Measurements from ENCODE around the gene COL23A1.

The COL23A1 gene

DNA sequence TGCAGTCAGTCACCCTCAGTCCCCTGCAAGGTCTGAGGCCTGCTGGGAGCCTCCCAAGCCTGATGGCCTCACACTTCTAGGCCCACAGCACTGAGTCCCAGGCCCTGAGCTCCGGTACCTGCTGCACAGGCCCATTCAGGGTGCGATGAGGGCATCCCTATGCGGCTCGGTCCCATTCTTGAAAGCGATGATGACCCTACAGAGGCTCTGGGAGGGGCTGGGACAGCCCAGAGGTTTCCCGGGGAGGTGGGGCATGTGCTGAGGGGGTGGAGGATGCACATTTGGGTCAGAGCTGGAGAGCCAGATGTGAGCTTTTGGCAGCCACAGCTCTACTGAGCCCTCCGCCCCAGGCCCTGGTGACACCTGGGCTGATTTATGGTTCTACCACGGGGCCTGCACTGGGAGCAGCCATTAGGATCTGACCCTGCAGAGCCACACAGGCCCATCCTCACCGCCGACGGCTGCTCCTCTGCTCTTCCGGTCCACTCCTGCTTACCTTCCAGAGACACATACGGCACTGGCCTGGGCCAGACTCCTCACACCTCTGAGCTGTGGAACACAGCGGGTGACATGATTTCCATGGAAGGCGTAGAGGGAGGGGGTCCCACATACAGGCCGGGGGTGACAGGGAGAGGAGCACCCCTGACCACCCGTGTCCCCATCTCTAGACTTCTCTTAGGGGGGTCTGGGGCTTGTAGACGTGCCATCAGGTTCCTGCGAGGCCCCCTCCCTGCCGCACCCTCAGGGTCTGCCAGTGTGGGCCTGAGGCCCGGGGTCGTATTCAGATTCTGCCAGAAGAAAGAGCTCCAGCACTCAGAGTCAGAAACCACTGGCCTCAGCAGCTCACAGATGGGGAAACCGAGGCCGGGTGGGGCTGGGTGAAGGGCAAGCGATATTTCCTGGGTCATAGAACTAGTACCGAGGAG lies 53.4 kb downstream of the COL23A1 start:
- Histone ChIP-seq H3K4me1 (ENCODE audit: control insufficient read depth, low read depth, low read length) (no peaks in the 10 kb centered on the region), H3K27me3 (ENCODE audit: control insufficient read depth, insufficient read depth, low read length) (no peaks in the 10 kb centered on the region), H3K4me3 (ENCODE audit: low read length) (no peak overlapping the region), H3K9me3 (ENCODE audit: control insufficient read depth, low read depth, low read length) (no peaks in the 10 kb centered on the region), H3K36me3 (ENCODE audit: control insufficient read depth, low read depth, low read length) (no peaks in the 10 kb centered on the region), H3K9ac (ENCODE audit: low read length) (no peak overlapping the region), H3K27ac (ENCODE audit: low read length) (no peak overlapping the region)

DNA sequence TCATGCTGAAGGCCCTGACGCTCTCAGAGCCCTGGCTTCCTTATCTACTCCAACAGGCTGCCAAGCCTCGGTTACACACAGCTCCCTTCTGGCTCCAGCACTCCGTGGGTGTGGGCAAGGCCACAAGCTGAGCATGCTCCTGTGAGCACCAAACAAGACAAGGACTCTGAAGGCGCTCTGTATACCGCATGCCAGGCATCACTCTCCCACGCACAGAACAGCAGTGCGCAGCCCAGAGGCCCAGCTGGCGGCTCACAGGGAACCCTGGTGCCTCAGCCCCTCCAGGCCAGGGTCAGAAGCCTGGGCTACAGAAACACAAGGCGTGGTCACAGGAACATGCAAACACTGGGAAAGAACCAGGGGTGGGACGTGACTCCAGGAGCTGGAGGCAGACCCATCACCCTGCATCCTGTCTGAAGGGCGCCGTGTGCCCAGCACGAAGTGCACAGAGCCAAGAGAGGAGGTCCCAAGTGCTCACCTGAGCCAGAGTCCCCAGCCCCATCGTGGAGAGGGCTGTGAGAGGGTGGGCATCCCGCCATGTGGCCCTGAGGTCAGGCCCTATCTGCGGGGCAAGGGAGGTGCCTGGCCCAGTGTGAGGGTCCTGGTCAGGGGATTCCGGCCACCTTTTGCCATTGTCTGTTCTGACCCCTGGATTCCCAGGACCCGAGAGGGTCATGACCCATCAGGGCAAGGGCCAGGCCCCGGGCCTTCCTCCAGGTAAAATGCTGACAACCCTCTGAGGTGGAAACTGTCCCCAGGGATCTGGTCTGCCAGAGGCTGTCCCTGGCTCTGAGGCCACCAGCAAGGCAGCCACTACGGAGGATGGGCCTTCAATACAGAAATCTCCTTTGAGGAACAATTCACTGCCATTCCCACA lies 54.7 kb downstream of the COL23A1 start:
- Histone ChIP-seq H3K9me3 (ENCODE audit: control insufficient read depth, low read depth, low read length) (no peaks in the 10 kb centered on the region), H3K9ac (ENCODE audit: low read length) (no peak overlapping the region), H3K36me3 (ENCODE audit: control insufficient read depth, low read depth, low read length) (no peaks in the 10 kb centered on the region), H3K4me1 (ENCODE audit: control insufficient read depth, low read depth, low read length) (no peaks in the 10 kb centered on the region), H3K27ac (ENCODE audit: low read length) (no peak overlapping the region), H3K27me3 (ENCODE audit: control insufficient read depth, insufficient read depth, low read length) (no peaks in the 10 kb centered on the region), H3K4me3 (ENCODE audit: low read length) (no peak overlapping the region)

DNA sequence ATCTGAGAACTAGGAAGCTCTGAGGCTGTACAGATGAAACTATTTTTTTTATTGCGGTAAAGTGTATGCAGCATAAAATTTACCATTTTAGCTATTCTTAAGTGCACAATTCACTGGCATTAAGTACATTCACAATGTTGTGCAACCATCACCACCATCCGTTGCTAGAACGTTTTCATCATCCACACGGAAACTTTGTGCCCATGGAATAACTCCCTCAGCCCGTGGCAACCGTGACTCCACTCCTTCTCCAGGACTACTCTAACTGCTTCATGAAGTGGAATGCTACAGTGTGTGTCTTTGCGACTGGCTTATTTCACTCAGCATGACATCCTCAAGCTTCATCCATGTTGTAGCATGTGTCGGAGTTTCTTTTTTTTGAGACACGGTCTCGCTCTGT lies 57.1 kb downstream of the COL23A1 start:
- Histone ChIP-seq H3K36me3 (ENCODE audit: control insufficient read depth, low read depth, low read length) (no peaks in the 10 kb centered on the region), H3K9ac (ENCODE audit: low read length) (no peak overlapping the region), H3K4me3 (ENCODE audit: low read length) (no peak overlapping the region), H3K27me3 (ENCODE audit: control insufficient read depth, insufficient read depth, low read length) (no peaks in the 10 kb centered on the region), H3K4me1 (ENCODE audit: control insufficient read depth, low read depth, low read length) (no peaks in the 10 kb centered on the region), H3K27ac (ENCODE audit: low read length) (no peak overlapping the region), H3K9me3 (ENCODE audit: control insufficient read depth, low read depth, low read length) (no peaks in the 10 kb centered on the region)

DNA sequence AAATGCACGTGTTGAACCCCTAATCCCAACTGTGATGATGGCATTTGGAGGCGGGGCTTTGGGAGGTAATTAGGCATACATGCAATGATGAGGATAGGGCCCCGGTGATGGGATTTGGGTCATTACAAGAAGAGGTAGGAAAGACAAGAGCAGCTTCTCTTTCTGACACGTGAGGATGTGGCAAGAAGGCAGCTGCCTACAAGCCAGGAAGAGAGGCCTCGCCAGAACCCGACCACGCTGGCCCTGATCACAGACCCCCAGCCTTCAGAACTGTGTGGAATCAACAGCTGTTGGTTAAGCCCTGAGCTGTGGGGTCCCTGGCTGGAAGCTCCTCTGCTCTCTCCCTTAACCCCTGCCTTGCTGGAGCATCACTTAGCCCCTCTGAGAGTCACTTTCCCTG lies 57.5 kb downstream of the COL23A1 start:
- H3K9me3 ChIP-seq (ENCODE audit: control insufficient read depth, low read depth, low read length) = no peaks in the 10 kb centered on the region
- H3K27me3 ChIP-seq (ENCODE audit: control insufficient read depth, insufficient read depth, low read length) = no peaks in the 10 kb centered on the region
- H3K27ac ChIP-seq (ENCODE audit: low read length) = no peak overlapping the region
- H3K4me3 ChIP-seq (ENCODE audit: low read length) = no peak overlapping the region
- H3K4me1 ChIP-seq (ENCODE audit: control insufficient read depth, low read depth, low read length) = no peaks in the 10 kb centered on the region
- no peaks in the 10 kb centered on the region for H3K36me3 ChIP-seq (ENCODE audit: control insufficient read depth, low read depth, low read length)
- no peak overlapping the region for H3K9ac ChIP-seq (ENCODE audit: low read length)

DNA sequence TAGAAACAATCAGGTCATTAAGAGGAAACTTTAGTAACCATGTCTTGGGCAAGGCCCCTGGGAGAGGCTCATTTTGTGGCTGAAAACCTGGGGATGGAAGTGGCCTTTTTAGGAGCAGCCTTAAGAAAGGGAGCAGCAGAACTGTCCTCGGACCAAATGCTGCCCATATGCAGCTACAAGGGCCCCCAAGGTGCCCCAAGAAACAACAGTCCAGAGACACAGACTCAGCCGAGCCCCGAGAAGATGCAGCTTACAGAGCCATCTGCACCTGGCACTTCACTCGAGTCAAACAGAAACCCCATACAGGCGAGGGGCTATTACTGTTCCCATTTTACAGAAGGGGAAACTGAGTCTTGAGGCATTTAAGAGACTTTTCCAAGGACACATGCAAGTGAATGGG lies 58.0 kb downstream of the COL23A1 start:
- Histone ChIP-seq H3K9ac (ENCODE audit: low read length) (no peak overlapping the region), H3K36me3 (ENCODE audit: control insufficient read depth, low read depth, low read length) (no peaks in the 10 kb centered on the region), H3K4me1 (ENCODE audit: control insufficient read depth, low read depth, low read length) (no peaks in the 10 kb centered on the region), H3K27ac (ENCODE audit: low read length) (no peak overlapping the region), H3K4me3 (ENCODE audit: low read length) (no peak overlapping the region), H3K9me3 (ENCODE audit: control insufficient read depth, low read depth, low read length) (no peaks in the 10 kb centered on the region), H3K27me3 (ENCODE audit: control insufficient read depth, insufficient read depth, low read length) (no peaks in the 10 kb centered on the region)

DNA sequence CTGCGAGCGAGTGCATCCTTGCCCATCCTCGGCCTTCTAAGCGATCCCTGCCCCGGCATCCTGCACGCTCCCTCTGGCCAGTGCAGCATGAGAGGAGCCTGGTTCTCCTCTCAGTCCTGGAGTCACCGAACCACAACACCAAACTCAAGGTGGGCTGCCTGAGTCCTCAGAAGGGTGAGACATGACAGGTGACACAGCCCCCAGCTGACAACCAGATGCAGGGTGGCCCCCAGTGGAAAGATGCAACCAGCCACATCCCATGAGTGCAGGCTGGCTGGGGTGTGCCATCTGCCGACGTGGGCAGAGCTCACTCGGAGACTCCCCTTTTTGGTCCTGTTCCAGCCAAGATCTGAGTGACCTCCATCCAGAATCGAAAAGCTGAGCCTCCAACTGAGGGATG lies 58.4 kb downstream of the COL23A1 start:
- Histone ChIP-seq H3K36me3 (ENCODE audit: control insufficient read depth, low read depth, low read length) (no peaks in the 10 kb centered on the region), H3K27me3 (ENCODE audit: control insufficient read depth, insufficient read depth, low read length) (no peaks in the 10 kb centered on the region), H3K27ac (ENCODE audit: low read length) (no peak overlapping the region), H3K9ac (ENCODE audit: low read length) (no peak overlapping the region), H3K9me3 (ENCODE audit: control insufficient read depth, low read depth, low read length) (no peaks in the 10 kb centered on the region), H3K4me3 (ENCODE audit: low read length) (no peak overlapping the region), H3K4me1 (ENCODE audit: control insufficient read depth, low read depth, low read length) (peaks cover 3% of the 10 kb centered on the region)

DNA sequence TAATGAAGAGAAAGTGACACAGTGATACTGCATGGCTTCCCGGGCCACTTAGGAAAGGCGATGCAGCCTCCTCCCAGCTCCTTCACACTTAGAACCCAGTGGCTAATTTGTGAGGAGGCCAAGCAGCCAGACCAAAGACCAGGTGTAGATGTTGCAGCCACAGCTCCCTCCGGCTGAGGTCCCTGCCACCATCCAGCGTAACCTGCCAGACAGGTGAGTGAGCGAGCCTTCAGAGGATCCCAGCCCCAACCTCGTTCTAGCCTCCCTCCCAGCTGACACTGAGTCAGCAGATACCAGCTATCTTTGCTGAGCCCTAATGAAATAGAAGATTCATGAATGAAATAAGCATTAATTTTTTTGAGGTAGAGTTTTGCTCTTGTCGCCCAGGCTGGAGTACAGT lies 59.7 kb downstream of the COL23A1 start:
- Histone ChIP-seq H3K4me3 (ENCODE audit: low read length) (no peak overlapping the region), H3K9ac (ENCODE audit: low read length) (no peak overlapping the region), H3K9me3 (ENCODE audit: control insufficient read depth, low read depth, low read length) (no peaks in the 10 kb centered on the region), H3K4me1 (ENCODE audit: control insufficient read depth, low read depth, low read length) (peaks cover 15% of the 10 kb centered on the region), H3K27ac (ENCODE audit: low read length) (no peak overlapping the region), H3K36me3 (ENCODE audit: control insufficient read depth, low read depth, low read length) (no peaks in the 10 kb centered on the region), H3K27me3 (ENCODE audit: control insufficient read depth, insufficient read depth, low read length) (no peaks in the 10 kb centered on the region)

DNA sequence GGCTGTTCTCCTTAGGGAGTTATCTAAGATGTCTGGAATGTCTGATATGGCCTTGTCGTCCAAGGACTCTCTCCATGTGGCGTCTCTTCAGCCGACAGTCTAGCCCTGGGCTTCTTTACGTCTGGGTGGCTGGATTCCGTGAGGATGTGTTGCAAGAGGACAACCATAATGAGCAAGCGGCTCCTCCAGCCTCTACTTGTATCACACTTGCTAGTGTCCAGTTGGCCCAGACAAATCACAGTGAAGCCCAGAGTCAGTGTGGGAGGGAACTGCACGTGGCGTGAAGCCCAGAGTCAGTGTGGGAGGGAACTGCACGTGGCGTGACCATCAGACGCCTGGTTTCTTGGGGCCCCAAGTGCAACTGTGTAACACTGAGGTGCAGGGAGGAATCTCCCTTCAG lies 61.1 kb downstream of the COL23A1 start:
- Histone ChIP-seq H3K9ac (ENCODE audit: low read length) (no peak overlapping the region), H3K36me3 (ENCODE audit: control insufficient read depth, low read depth, low read length) (no peaks in the 10 kb centered on the region), H3K27ac (ENCODE audit: low read length) (no peak overlapping the region)

DNA sequence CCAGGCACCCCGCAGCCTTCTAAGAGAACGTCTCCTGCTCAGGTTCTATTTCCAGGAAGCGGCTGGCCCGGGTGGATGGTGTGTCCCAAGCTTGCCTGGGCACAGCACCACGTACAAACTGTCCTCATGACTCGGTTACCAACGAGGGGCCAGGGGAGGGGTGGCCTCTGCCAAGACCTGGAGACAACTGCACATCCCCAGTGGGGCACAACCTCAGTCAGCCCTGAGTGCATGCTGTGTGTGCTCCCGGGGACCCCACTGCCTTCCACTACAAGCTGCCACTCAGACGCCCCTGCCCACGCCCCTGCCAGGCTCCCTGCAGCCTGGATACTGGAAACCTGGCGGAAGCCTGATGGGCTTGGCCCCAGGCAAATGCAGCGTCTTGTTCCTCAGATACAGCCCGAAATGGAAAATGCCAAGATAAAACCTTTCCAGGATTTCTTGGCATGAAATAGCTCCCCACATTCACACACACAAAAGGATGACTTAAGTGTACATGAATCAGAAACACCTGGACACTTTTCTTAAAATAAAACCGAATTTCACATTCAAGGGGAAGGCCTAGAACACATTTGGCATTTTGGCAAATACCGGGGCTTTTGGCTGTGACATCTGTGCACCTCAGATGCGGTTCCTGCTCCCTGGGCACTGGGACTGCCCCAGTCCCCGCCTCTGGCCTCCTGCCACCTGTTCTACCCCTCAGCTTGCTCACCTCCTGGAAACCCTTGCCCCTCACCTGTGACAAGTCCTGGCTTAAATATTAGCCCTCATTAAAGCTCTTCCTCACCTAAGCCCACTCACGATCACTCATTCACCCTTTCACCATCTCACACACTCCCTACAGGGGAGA lies 62.5 kb downstream of the COL23A1 start:
- no peak overlapping the region for H3K4me3 ChIP-seq (ENCODE audit: low read length)
- no peak overlapping the region for H3K9ac ChIP-seq (ENCODE audit: low read length)
- H3K27me3 ChIP-seq (ENCODE audit: control insufficient read depth, insufficient read depth, low read length) = no peaks in the 10 kb centered on the region
- H3K9me3 ChIP-seq (ENCODE audit: control insufficient read depth, low read depth, low read length) = no peaks in the 10 kb centered on the region
- peaks cover 15% of the 10 kb centered on the region for H3K4me1 ChIP-seq (ENCODE audit: control insufficient read depth, low read depth, low read length)
- no peak overlapping the region for H3K27ac ChIP-seq (ENCODE audit: low read length)
- no peaks in the 10 kb centered on the region for H3K36me3 ChIP-seq (ENCODE audit: control insufficient read depth, low read depth, low read length)

More for the DNA sequence above, 61.1 kb downstream of the COL23A1 start:
- H3K4me3 ChIP-seq (ENCODE audit: low read length) = no peak overlapping the region
- peaks cover 15% of the 10 kb centered on the region for H3K4me1 ChIP-seq (ENCODE audit: control insufficient read depth, low read depth, low read length)
- H3K27me3 ChIP-seq (ENCODE audit: control insufficient read depth, insufficient read depth, low read length) = no peaks in the 10 kb centered on the region
- H3K9me3 ChIP-seq (ENCODE audit: control insufficient read depth, low read depth, low read length) = no peaks in the 10 kb centered on the region

DNA sequence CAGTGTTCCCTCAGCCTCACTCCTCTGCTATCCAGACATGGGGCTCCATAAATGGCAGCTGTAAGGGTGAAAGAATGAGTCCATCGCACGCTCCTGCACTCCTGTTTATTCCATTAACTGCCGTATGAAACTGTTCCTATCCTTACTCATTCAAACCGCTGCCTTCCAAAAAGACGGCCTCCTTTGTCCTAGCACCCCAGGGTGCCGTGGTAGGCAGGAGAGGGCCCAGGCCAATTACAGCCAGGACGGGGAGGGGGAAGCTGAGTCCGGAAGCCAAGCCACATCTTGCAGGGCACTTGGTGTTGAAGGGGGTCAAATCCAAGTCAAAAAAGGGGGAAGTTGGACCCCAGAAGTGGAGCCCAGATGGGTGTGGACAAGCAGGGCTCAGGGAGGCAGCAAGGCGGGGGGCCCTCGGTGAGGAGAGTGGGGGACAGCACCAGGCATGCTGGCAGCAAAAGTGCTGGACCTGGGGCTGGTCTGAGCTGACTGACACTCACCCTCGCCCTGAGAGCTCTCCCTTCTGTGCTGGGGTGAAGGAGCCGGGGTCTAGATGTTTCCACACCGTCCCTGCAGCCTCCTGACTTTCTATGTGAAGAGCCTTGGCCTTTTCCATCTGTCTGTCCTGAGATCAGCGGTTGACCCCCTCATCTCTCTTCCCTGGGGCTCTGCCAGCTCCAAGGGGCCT lies 63.3 kb downstream of the COL23A1 start:
- H3K9ac ChIP-seq (ENCODE audit: low read length) = no peak overlapping the region
- no peak overlapping the region for H3K4me3 ChIP-seq (ENCODE audit: low read length)
- no peak overlapping the region for H3K27ac ChIP-seq (ENCODE audit: low read length)
- no peaks in the 10 kb centered on the region for H3K9me3 ChIP-seq (ENCODE audit: control insufficient read depth, low read depth, low read length)
- no peaks in the 10 kb centered on the region for H3K27me3 ChIP-seq (ENCODE audit: control insufficient read depth, insufficient read depth, low read length)
- H3K36me3 ChIP-seq (ENCODE audit: control insufficient read depth, low read depth, low read length) = no peaks in the 10 kb centered on the region
- H3K4me1 ChIP-seq (ENCODE audit: control insufficient read depth, low read depth, low read length) = peaks cover 15% of the 10 kb centered on the region
